GM18951 (cell line): ENCODE measurements around the gene NDOR1.

Source experiments
- POLR2A ChIP-seq: IDR thresholded peaks from 4 replicates; pipeline ENCODE4 v1.6.1; 2011; ENCODE audit warnings: mild to moderate bottlenecking; ENCODE audit not compliant: insufficient read length, insufficient read depth; ENCODE audit errors: extremely low read depth
- in situ Hi-C: fragments of 300-500 bp; cut with MboI; formaldehyde crosslinking; loops from one replicate; pipeline ENCODE4 v1.12.0; 2022; ENCODE audit warnings: low sequenced_read_pairs, mixed read lengths, inconsistent platforms; ENCODE audit not compliant: unreplicated experiment

Gene NDOR1

GRCh38 chr9:137163365-137163715 is 42.2 kb upstream of the NDOR1 start:
- TF ChIP-seq POLR2A = no peak
- in situ Hi-C loops = no loop called here

- no peak for TF ChIP-seq POLR2A
These were observed 41.7 kb upstream of the NDOR1 start for GRCh38 chr9:137163805-137164204.

GRCh38 chr9:137164370-137165249 is 40.9 kb upstream of the NDOR1 start:
- no peak for TF ChIP-seq POLR2A
- in situ Hi-C loops = no loop called here

More at GRCh38 chr9:137163805-137164204, 41.7 kb upstream of the NDOR1 start:
- in situ Hi-C loops = no loop called here

- in situ Hi-C loops = no loop called here
- no peak for TF ChIP-seq POLR2A
These were observed 40.2 kb upstream of the NDOR1 start for GRCh38 chr9:137165250-137165836.

- in situ Hi-C loops = no loop called here
- TF ChIP-seq POLR2A = no peak
These were observed 38.9 kb upstream of the NDOR1 start for GRCh38 chr9:137166380-137167229.

GRCh38 chr9:137167277-137167746 is 38.2 kb upstream of the NDOR1 start:
- in situ Hi-C loops = no loop called here
- no peak for TF ChIP-seq POLR2A

- TF ChIP-seq POLR2A = no peak
- in situ Hi-C loops = no loop called here
These were observed 37.5 kb upstream of the NDOR1 start for GRCh38 chr9:137167747-137168572.

- no peak for TF ChIP-seq POLR2A
- in situ Hi-C loops = no loop called here
These were observed 37.0 kb upstream of the NDOR1 start for GRCh38 chr9:137168573-137168903.

GRCh38 chr9:137168904-137169856 is 36.3 kb upstream of the NDOR1 start:
- in situ Hi-C loops = no loop called here
- TF ChIP-seq POLR2A = peak; percentile 49

- in situ Hi-C loops = no loop called here
- no peak for TF ChIP-seq POLR2A
These were observed 35.6 kb upstream of the NDOR1 start, which contains the start of gene LRRC26 for GRCh38 chr9:137169896-137170358. LRRC26 (minus strand) TSS chr9:137170051; CDS start chr9:137169943, 108 bp downstream.

GRCh38 chr9:137170486-137171148 is 34.9 kb upstream of the NDOR1 start:
- in situ Hi-C loops = no loop called here
- no peak for TF ChIP-seq POLR2A
